ENCODE data around the gene COA8. TPM values are rescaled to one million over a fixed set of nuclear protein-coding genes. Genes with fewer than 3 reads are reported as not detected.

The COA8 gene
- total and polyA plus RNA-seq, 2 donors (not counting 1 experiment from before 2014, with no cell fraction given), result 25.5 to 26.4 TPM

DNA sequence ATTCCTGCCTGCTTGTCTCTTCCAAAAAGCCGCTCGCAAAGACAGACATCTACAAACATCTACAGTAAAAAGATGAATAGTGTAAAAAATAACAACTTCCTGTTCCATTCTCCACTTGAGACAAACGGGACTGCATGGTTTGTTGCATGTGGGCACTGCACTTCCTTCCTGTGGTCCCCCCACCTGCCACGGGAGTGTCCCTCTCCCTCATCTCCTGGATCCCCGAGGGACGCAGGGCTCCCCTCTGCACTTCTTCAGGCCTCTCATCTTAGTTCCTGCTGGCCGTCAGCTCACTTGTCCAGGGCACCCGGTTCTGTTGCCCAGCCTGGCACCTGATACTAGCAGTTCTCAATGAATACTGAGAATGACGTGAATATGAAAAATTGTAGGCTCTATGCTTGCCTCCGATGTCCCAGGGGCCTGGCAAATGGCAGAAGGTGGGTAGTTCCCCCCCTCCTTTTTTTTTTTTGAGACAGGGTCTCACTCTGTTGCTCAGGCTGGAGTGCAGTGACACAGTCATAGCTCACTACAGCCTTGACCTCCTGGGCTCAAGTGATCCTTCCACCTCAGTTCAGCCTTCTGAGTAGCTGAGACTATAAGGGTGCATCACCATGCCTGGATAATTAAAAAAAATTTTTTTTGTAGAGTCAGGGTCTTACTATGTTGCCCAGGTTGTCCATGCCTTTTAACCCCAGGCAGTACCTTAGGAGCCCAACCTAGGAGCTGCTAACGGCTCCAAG lies 62.8 kb downstream of the COA8 start:
- Histone ChIP-seq H3K4me2 (ENCODE audit: extremely low read depth, insufficient read depth, low read length) (peak overlapping the region; percentile 25), H2AFZ (ENCODE audit: low read length) (no peak overlapping the region)

DNA sequence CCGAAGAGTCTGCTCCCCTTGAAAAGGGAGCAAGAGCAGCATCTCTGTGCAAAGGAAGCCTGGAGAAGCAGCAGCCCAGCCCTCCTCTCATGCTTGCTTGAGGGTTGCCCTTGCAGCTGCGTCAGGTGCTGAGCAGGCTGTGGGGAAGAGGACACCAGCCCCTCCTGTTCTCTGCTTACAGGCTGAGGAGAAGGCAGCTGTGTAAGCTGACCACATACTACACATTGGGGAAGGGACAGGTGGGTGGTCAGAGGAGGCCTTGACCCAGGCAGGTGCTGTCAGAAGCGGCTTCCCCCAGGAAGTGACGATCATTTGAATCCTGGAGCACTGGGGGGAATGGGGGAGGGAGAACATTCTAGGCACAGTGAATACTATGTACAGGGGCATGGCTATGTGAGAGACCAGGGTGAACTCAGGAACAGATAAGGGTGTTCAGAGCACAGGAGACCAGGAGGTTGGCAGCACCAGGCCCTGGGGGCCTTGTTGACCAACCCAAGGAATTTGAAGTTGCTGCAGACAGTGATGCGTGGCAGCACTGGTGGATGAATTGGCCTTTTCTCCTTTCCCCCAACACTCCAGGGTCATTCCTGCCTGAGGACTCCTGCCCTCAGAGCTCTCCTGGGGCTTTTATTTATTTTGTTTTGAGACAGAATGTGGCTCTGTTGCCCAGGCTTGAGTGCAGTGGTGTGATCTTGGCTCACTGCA lies 63.5 kb downstream of the COA8 start:
- Histone ChIP-seq H3K27me3 (ENCODE audit: control insufficient read depth, insufficient read depth, low read length) (no peaks in the 10 kb centered on the region), H3K4me2 (ENCODE audit: extremely low read depth, insufficient read depth, low read length) (no peak overlapping the region), H3K36me3 (ENCODE audit: control insufficient read depth, insufficient read depth, low read length) (no peaks in the 10 kb centered on the region), H3K9me3 (ENCODE audit: control insufficient read depth, insufficient read depth, low read depth, low read length) (no peaks in the 10 kb centered on the region), H2AFZ (ENCODE audit: low read length) (no peak overlapping the region), H3K4me3 (replicated peaks in 1 of 4; ENCODE audit: control extremely low read depth in 1 of 4, insufficient read depth in 1 of 4, low read depth in 3 of 4, low read length in 4 of 4) (no peak overlapping the region), H3K79me2 (ENCODE audit: control insufficient read depth, insufficient read depth, low read length) (peaks cover 23% of the 10 kb centered on the region), H4K20me1 (ENCODE audit: control insufficient read depth, extremely low read depth, insufficient read depth, low read length) (peaks cover 5% of the 10 kb centered on the region), H3K27ac (ENCODE audit: insufficient read depth, low read length) (no peak overlapping the region), H3K9ac (ENCODE audit: insufficient read depth, low read length) (no peak overlapping the region), H3K4me1 (ENCODE audit: control insufficient read depth, extremely low read depth, insufficient read depth, low read length) (peaks cover 28% of the 10 kb centered on the region)
- DNase-seq (ENCODE audit: low read depth in 2 of 2), result no peak
- TF ChIP-seq, protein P1, sequence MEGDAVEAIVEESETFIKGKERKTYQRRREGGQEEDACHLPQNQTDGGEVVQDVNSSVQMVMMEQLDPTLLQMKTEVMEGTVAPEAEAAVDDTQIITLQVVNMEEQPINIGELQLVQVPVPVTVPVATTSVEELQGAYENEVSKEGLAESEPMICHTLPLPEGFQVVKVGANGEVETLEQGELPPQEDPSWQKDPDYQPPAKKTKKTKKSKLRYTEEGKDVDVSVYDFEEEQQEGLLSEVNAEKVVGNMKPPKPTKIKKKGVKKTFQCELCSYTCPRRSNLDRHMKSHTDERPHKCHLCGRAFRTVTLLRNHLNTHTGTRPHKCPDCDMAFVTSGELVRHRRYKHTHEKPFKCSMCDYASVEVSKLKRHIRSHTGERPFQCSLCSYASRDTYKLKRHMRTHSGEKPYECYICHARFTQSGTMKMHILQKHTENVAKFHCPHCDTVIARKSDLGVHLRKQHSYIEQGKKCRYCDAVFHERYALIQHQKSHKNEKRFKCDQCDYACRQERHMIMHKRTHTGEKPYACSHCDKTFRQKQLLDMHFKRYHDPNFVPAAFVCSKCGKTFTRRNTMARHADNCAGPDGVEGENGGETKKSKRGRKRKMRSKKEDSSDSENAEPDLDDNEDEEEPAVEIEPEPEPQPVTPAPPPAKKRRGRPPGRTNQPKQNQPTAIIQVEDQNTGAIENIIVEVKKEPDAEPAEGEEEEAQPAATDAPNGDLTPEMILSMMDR (conservative IDR thresholded peaks at IDR 0.05 in 1 of 2, IDR thresholded peaks at IDR 0.05 in 1 of 2; ENCODE audit: low read depth in 1 of 2, low read length in 2 of 2), result no peak
- TF ChIP-seq EZH2 (IDR thresholded peaks at IDR 0.05; ENCODE audit: low read length, missing control alignments), result no peak

More for the DNA sequence above, 62.8 kb downstream of the COA8 start:
- Histone ChIP-seq H3K79me2 (ENCODE audit: control insufficient read depth, insufficient read depth, low read length) (peaks cover 15% of the 10 kb centered on the region), H3K27ac (ENCODE audit: insufficient read depth, low read length) (peak overlapping the region; percentile 54), H3K4me3 (replicated peaks in 1 of 4; ENCODE audit: control extremely low read depth in 1 of 4, insufficient read depth in 1 of 4, low read depth in 3 of 4, low read length in 4 of 4) (no peak overlapping the region), H3K27me3 (ENCODE audit: control insufficient read depth, insufficient read depth, low read length) (no peaks in the 10 kb centered on the region), H3K36me3 (ENCODE audit: control insufficient read depth, insufficient read depth, low read length) (no peaks in the 10 kb centered on the region), H3K9me3 (ENCODE audit: control insufficient read depth, insufficient read depth, low read depth, low read length) (no peaks in the 10 kb centered on the region), H4K20me1 (ENCODE audit: control insufficient read depth, extremely low read depth, insufficient read depth, low read length) (peaks cover 3% of the 10 kb centered on the region), H3K9ac (ENCODE audit: insufficient read depth, low read length) (no peak overlapping the region), H3K4me1 (ENCODE audit: control insufficient read depth, extremely low read depth, insufficient read depth, low read length) (peaks cover 25% of the 10 kb centered on the region)
- no peak for DNase-seq (ENCODE audit: low read depth in 2 of 2)
- TF ChIP-seq EZH2 (IDR thresholded peaks at IDR 0.05; ENCODE audit: low read length, missing control alignments), result no peak
- TF ChIP-seq, protein P1 (conservative IDR thresholded peaks at IDR 0.05 in 1 of 2, IDR thresholded peaks at IDR 0.05 in 1 of 2; ENCODE audit: low read depth in 1 of 2, low read length in 2 of 2), result no peak

Measured in fibroblast of lung (primary cell).